Neutrophil (primary cell): Measurements from ENCODE around the gene CCDC86.

Experiments used
- H3K27ac ChIP-seq: fragments of 200-600 bp; sonication (generic); 2 replicates; pipeline ENCODE4 v1.5.1; 2016; ENCODE audit warnings: mild to moderate bottlenecking, moderate library complexity
- H3K27me3 ChIP-seq: fragments of 200-600 bp; sonication (generic); 2 replicates; pipeline ENCODE4 v1.6.0; 2016; ENCODE audit warnings: mild to moderate bottlenecking
- H3K36me3 ChIP-seq: fragments of 200-600 bp; sonication (generic); 2 replicates; pipeline ENCODE4 v1.5.1; 2017
- H3K4me1 ChIP-seq, 2 experiments: fragments of 200-600 bp in 1 of 2; sonication (generic) in 1 of 2; 1 replicate in 1 of 2; 2 replicates in 1 of 2; pipeline versions ENCODE4 v1.5.1 to v1.6.1; 2013 to 2016; ENCODE audit warnings: low read depth in 1 of 2, low read length in 1 of 2, mild to moderate bottlenecking in 1 of 2, moderate library complexity in 1 of 2; ENCODE audit not compliant: control insufficient read depth in 1 of 2, insufficient read depth in 1 of 2
- H3K4me3 ChIP-seq, 2 experiments: fragments of 200-600 bp in 1 of 2; sonication (generic) in 1 of 2; 1 replicate in 1 of 2; 2 replicates in 1 of 2; pipeline ENCODE4 v1.5.1; 2013 to 2016; ENCODE audit warnings: low read depth in 1 of 2, low read length in 1 of 2, mild to moderate bottlenecking in 1 of 2, moderate library complexity in 1 of 2
- H3K9me3 ChIP-seq: fragments of 200-600 bp; sonication (generic); 2 replicates; pipeline ENCODE4 v1.5.1; 2016
- CTCF ChIP-seq: fragments of 200-600 bp; sonication (generic); IDR thresholded peaks from 2 replicates; pipeline ENCODE4 v1.5.1; 2016; ENCODE audit warnings: antibody characterized with exemption

The CCDC86 gene

DNA sequence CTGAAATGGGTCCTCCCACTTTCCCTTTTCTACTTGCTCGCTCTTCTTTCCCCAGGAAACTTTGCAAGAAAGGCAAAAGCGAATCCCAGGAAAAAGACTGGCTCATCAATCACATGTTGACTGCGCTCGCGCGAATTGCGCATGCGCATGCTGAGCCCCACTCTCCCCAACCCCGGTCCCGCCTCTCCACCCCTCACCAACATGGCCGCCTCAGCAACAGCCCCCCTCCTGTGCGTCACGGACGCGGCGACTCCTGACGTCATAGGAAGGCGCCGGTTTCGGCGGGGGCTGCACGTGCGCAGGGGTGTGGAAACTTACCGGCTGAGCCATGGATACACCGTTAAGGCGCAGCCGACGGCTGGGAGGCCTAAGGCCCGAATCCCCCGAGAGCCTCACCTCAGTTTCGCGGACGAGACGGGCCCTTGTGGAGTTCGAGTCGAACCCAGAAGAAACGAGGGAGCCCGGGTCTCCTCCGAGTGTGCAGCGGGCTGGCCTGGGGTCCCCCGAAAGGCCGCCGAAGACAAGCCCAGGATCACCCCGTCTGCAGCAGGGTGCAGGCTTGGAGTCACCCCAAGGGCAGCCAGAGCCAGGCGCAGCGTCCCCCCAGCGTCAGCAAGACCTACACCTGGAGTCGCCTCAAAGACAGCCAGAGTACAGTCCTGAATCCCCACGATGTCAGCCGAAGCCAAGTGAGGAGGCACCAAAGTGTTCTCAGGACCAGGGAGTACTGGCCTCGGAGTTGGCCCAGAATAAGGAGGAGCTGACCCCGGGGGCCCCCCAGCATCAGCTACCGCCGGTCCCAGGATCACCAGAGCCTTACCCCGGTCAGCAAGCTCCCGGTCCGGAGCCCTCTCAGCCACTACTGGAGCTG, at the start of gene CCDC86:
TSS of gene CCDC86 (plus strand) at position 317 of the 871 bp plus-strand sequence. CDS start at position 329, 12 bp downstream.
- TF ChIP-seq CTCF: no peak
- Histone ChIP-seq H3K36me3 (no peaks in the 10 kb centered on the region), H3K27ac (no peak within 1 kb of the TSS), H3K9me3 (no peaks in the 10 kb centered on the region), H3K4me3 (peak within 1 kb of the TSS; percentile 67 to 73), H3K27me3 (no peaks in the 10 kb centered on the region), H3K4me1 (peaks cover 15 to 16% of the 10 kb centered on the region in 2 experiments)

DNA sequence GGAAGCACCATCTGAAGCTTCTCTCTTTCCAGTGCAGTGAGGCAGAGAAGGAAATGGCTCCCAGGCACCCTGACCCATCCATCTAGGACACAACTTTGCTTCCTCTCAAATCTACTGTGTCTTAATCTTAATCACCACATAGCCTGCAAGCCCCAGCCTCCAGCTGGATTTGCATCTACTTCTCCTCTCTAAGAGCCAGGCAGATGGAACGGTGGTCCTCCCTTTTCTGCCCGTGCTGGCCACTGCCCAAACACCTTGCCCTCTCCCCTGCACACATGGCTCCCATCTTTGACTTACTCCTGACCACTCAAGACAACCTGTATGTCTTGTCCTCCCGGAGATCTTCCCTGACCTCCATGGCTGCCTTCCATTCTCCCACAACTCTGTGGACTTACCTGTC, 49.4 kb upstream of the CCDC86 start:
- Histone ChIP-seq H3K36me3 (no peaks in the 10 kb centered on the region), H3K27ac (no peak overlapping the region), H3K9me3 (no peaks in the 10 kb centered on the region), H3K27me3 (no peaks in the 10 kb centered on the region), H3K4me1 (no peaks in the 10 kb centered on the region), H3K4me3 (no peak overlapping the region)
- no peak for TF ChIP-seq CTCF

DNA sequence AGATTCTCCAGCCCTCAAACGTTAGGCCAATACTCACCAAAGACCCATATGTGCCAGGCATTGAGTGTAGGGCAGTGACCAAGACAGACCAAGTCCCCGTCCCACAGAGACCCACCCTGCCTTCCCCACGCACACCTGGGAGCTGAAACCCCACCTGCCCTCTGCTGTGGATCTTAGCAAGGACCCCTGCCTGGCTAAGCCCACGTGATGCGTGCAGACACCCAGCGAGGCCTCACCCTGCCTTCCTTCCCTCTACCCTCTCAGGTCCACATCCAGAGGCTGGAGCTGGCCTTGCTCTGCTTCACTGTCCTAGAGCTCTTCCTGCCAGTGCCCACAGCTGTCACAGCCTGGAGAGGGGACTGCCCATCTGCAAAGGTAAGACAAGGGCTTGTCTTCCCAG, 46.6 kb upstream of the CCDC86 start:
- TF ChIP-seq CTCF: no peak
- no peak overlapping the region for H3K27ac ChIP-seq
- H3K27me3 ChIP-seq: peaks cover 5% of the 10 kb centered on the region
- no peaks in the 10 kb centered on the region for H3K4me1 ChIP-seq
- H3K9me3 ChIP-seq: no peaks in the 10 kb centered on the region
- H3K36me3 ChIP-seq: no peaks in the 10 kb centered on the region
- H3K4me3 ChIP-seq: no peak overlapping the region

- Histone ChIP-seq H3K4me1 (no peaks in the 10 kb centered on the region), H3K27me3 (peaks cover 5% of the 10 kb centered on the region), H3K27ac (no peak overlapping the region), H3K4me3 (no peak overlapping the region), H3K36me3 (no peaks in the 10 kb centered on the region), H3K9me3 (no peaks in the 10 kb centered on the region)
- no peak for TF ChIP-seq CTCF
Observed at GRCh38 chr11:60797846-60798630, 43.9 kb upstream of the CCDC86 start.

DNA sequence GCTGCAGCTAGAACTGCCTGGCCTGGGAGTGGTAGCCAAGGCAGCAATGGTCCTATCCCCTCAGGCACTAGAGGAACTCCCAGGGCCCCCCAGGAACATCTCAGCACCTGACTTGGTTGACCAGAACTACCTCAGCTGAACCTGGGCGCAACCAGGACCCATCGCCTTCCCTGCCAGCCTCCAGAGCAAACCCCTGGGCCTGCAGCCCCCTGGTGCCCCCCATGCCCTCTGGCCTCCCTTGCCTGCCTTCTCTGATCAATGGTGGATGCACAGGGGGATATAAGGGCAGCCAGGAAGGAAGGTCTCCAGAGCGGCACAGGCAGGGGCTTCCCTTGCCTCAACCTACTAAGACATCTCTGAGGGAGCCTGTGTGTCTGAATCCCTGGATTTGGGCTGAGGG, 43.3 kb upstream of the CCDC86 start:
- Histone ChIP-seq H3K27me3 (peaks cover 5% of the 10 kb centered on the region), H3K27ac (no peak overlapping the region), H3K4me3 (no peak overlapping the region), H3K9me3 (no peaks in the 10 kb centered on the region), H3K4me1 (no peaks in the 10 kb centered on the region), H3K36me3 (no peaks in the 10 kb centered on the region)
- no peak for TF ChIP-seq CTCF
